Measurements from ENCODE around the gene ZER1.
A peak's percentile ranks its signal among the peaks of the same experiment; 100 is the strongest.
"Not testable (repeated sequence)": the region's sequence is repeated elsewhere in the genome, so short reads cannot be mapped to it uniquely, and the experiment has no call there.

ZER1 gene

GRCh38 chr9:128786681-128787601 is 15.2 kb upstream of the ZER1 start, which contains the start of gene TBC1D13:
TBC1D13 (plus strand) TSS chr9:128787253; CDS start chr9:128787354, 101 bp downstream.
- peak; percentile 80 for DNase-seq

- no peak for DNase-seq
These were observed 13.7 kb upstream of the ZER1 start for GRCh38 chr9:128785427-128785826.

- no peak for DNase-seq
These were observed 10.9 kb upstream of the ZER1 start for GRCh38 chr9:128782669-128783068.

- DNase-seq, result peak; percentile 38
These were observed 9.7 kb upstream of the ZER1 start for GRCh38 chr9:128781187-128782070.

GRCh38 chr9:128780093-128780492 is 8.4 kb upstream of the ZER1 start:
- DNase-seq, result not testable (repeated sequence)

- no peak for DNase-seq
These were observed 3.1 kb upstream of the ZER1 start for GRCh38 chr9:128774804-128775203.

- no peak for DNase-seq
These were observed 1.3 kb upstream of the ZER1 start for GRCh38 chr9:128773049-128773448.

- DNase-seq, result no peak
These were observed 519 bp downstream of the ZER1 start for GRCh38 chr9:128771094-128771721.

- DNase-seq, result no peak
These were observed 1.3 kb downstream of the ZER1 start for GRCh38 chr9:128770286-128771030.

GRCh38 chr9:128768606-128769005 is 3.1 kb downstream of the ZER1 start:
- no peak for DNase-seq

GRCh38 chr9:128765499-128765898 is 6.2 kb downstream of the ZER1 start:
- DNase-seq, result no peak

- DNase-seq, result no peak
These were observed 7.4 kb downstream of the ZER1 start for GRCh38 chr9:128764361-128764760.

GRCh38 chr9:128762671-128763449 is 8.9 kb downstream of the ZER1 start:
- DNase-seq, result no peak

GRCh38 chr9:128757602-128758001 is 14.1 kb downstream of the ZER1 start:
- no peak for DNase-seq

GRCh38 chr9:128753627-128754026 is 18.1 kb downstream of the ZER1 start:
- DNase-seq, result no peak

- no peak for DNase-seq
These were observed 20.7 kb downstream of the ZER1 start for GRCh38 chr9:128750926-128751595.

- no peak for DNase-seq
These were observed 24.5 kb downstream of the ZER1 start for GRCh38 chr9:128747241-128747640.

GRCh38 chr9:128743421-128743820 is 28.3 kb downstream of the ZER1 start:
- no peak for DNase-seq

- no peak for DNase-seq
These were observed 29.3 kb downstream of the ZER1 start for GRCh38 chr9:128742401-128742800.

GRCh38 chr9:128735373-128735772 is 36.4 kb downstream of the ZER1 start:
- no peak for DNase-seq

GRCh38 chr9:128733256-128733655 is 38.5 kb downstream of the ZER1 start:
- peak; percentile 81 for DNase-seq
